ENCODE data around the gene SLC1A7. TPM values are rescaled to one million over a fixed set of nuclear protein-coding genes. Genes with fewer than 3 reads are reported as not detected.

Gene SLC1A7
- total and polyA plus RNA-seq, 2 donors (not counting 1 experiment from before 2014, with no cell fraction given): 0.10 TPM; not detected in 1

DNA sequence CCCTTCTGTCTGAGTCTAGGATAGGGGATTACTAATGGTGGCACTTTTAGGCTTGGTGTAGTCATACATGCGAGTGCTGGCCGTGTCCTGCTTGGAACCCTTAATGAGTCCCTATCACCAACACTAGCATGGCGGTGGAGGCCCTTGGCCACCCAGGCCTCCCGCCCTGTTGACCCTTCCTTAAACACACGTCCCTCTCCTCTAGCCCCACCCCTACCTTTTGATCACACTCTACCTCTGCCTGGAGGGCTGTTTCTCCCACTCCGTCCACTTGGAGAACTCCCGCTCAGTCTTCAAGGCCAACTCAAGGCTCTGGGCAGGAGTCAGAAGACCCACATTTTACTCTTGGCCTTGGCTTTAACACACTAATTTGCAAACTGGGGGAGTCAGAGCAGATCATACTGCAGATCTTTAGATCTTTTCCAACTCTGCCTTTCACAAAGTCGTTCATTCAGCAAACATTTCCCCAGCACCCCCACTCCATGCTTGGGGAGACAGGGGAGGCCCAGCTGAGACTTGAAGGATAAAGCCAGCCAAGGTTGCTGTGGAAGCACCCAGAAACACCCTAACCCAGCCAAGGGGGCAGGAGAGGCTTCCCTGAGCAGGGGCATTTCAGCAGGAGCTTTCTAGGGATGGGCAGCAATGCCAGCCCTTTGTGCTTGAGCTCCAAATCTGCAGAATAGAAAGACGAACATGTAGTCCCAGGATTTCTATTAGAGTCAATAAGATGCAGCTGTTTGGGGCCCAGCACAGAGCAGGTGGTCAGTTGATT lies 78.5 kb downstream of the SLC1A7 start:
- H3K27ac Mint-ChIP-seq: no peak overlapping the region
- no peak overlapping the region for H3K9ac ChIP-seq (ENCODE audit: low read length)
- H3K9me3 Mint-ChIP-seq (ENCODE audit: insufficient read depth): no peaks in the 10 kb centered on the region
- H4K20me1 ChIP-seq (ENCODE audit: control insufficient read depth, insufficient read depth, low read length, poor library complexity, severe bottlenecking): no peaks in the 10 kb centered on the region
- H3K4me1 ChIP-seq (ENCODE audit: control insufficient read depth in 2 of 2, insufficient read depth in 2 of 2, low read length in 2 of 2): peaks cover 9 to 13% of the 10 kb centered on the region in 2 donors
- DNase-seq: no peak
- H3K27me3 ChIP-seq (replicated peaks in 1 of 4; ENCODE audit: control extremely low read depth in 1 of 4, control insufficient read depth in 3 of 4, insufficient read depth in 4 of 4, low read length in 3 of 4): peaks cover 0 to 46% (median 13%) of the 10 kb centered on the region in 4 experiments
- TF ChIP-seq, protein P1, sequence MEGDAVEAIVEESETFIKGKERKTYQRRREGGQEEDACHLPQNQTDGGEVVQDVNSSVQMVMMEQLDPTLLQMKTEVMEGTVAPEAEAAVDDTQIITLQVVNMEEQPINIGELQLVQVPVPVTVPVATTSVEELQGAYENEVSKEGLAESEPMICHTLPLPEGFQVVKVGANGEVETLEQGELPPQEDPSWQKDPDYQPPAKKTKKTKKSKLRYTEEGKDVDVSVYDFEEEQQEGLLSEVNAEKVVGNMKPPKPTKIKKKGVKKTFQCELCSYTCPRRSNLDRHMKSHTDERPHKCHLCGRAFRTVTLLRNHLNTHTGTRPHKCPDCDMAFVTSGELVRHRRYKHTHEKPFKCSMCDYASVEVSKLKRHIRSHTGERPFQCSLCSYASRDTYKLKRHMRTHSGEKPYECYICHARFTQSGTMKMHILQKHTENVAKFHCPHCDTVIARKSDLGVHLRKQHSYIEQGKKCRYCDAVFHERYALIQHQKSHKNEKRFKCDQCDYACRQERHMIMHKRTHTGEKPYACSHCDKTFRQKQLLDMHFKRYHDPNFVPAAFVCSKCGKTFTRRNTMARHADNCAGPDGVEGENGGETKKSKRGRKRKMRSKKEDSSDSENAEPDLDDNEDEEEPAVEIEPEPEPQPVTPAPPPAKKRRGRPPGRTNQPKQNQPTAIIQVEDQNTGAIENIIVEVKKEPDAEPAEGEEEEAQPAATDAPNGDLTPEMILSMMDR (IDR thresholded peaks at IDR 0.05): no peak
- intact Hi-C loops (cut with micrococcal nuclease): no loop called here
- no peaks in the 10 kb centered on the region for H3K79me2 ChIP-seq (ENCODE audit: control insufficient read depth, insufficient read depth, low read length)
- H3K4me2 ChIP-seq (replicated peaks; ENCODE audit: low read depth, low read length, poor library complexity, severe bottlenecking): no peak overlapping the region
- peak overlapping the region; percentile 8 for H3K4me3 Mint-ChIP-seq
- ChIA-PET CTCF (no interaction called here), POLR2A (no interaction called here)
- peaks cover 8% of the 10 kb centered on the region for H3K4me1 Mint-ChIP-seq
- peaks cover 42% of the 10 kb centered on the region for H3K27me3 Mint-ChIP-seq
- H3K27ac ChIP-seq (ENCODE audit: low read length in 2 of 2): no peak overlapping the region
- WGBS (ENCODE audit: insufficient coverage): 96% methylated on average over 7 of the region's 9 CpGs
- no peaks in the 10 kb centered on the region for H3K36me3 ChIP-seq (replicated peaks in 1 of 2; ENCODE audit: control extremely low read depth in 1 of 2, control insufficient read depth in 1 of 2, extremely low read depth in 1 of 2, insufficient read depth in 2 of 2, low read length in 1 of 2)
- no peak overlapping the region for H2AFZ ChIP-seq (ENCODE audit: insufficient read depth, low read depth, low read length, poor library complexity, severe bottlenecking)
- no peak for ATAC-seq (ENCODE audit: low read depth)
- no peak overlapping the region for H3K4me3 ChIP-seq (ENCODE audit: control extremely low read depth in 1 of 5, extremely low read depth in 1 of 5, insufficient read depth in 1 of 5, low read depth in 2 of 5, low read length in 4 of 5)
- no peaks in the 10 kb centered on the region for H3K9me3 ChIP-seq (ENCODE audit: control extremely low read depth in 1 of 3, control insufficient read depth in 2 of 3, insufficient read depth in 1 of 3, low read length in 2 of 3)

DNA sequence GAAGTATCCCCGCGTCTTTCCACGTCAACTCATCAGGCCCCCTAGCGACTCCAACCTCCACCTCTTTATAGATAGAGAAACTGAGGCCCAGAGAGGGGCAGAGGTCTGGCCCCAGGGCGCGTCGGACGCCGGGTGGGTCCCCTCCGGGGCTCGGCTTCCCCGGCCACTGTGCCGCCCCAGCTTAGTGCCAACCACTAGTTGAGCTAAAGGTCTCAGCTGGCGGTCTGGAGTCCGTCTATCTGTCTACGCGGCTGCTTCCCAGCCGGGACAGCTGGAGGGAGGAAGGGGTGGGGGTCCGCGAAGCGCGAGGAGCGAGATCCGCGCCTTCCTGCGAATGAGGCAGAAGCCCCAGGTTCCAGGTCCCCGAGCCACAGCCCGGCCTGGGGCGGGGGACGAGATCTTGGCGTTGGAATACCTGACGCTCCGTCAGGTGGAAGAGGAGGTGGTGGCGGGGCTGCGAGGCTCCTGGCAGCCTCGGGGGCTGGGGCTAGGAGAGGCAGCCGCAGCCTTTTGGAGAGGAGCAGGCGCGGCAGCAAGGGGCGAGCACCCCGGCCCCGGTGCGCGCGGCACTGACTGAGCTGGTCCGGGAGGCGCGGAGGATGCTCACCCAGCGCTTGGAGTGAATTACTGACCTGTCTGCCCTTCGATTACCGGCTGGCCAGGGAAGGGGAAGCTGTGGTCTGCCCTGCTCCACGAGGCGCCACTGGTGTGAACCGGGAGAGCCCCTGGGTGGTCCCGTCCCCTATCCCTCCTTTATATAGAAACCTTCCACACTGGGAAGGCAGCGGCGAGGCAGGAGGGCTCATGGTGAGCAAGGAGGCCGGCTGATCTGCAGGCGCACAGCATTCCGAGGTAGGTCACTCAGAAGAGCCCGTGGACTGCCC lies 79.5 kb downstream of the SLC1A7 start:
- Histone ChIP-seq H4K20me1 (ENCODE audit: control insufficient read depth, insufficient read depth, low read length, poor library complexity, severe bottlenecking) (no peaks in the 10 kb centered on the region), H3K27me3 (replicated peaks in 1 of 4; ENCODE audit: control extremely low read depth in 1 of 4, control insufficient read depth in 3 of 4, insufficient read depth in 4 of 4, low read length in 3 of 4) (peaks cover 0 to 46% (median 13%) of the 10 kb centered on the region in 4 experiments), H3K4me1 (ENCODE audit: control insufficient read depth in 2 of 2, insufficient read depth in 2 of 2, low read length in 2 of 2) (peaks cover 9 to 13% of the 10 kb centered on the region in 2 donors), H3K36me3 (replicated peaks in 1 of 2; ENCODE audit: control extremely low read depth in 1 of 2, control insufficient read depth in 1 of 2, extremely low read depth in 1 of 2, insufficient read depth in 2 of 2, low read length in 1 of 2) (no peaks in the 10 kb centered on the region), H3K4me2 (replicated peaks; ENCODE audit: low read depth, low read length, poor library complexity, severe bottlenecking) (peak overlapping the region; percentile 52), H3K9ac (ENCODE audit: low read length) (no peak overlapping the region), H3K27ac (ENCODE audit: low read length in 2 of 2) (no peak overlapping the region), H2AFZ (ENCODE audit: insufficient read depth, low read depth, low read length, poor library complexity, severe bottlenecking) (no peak overlapping the region), H3K79me2 (ENCODE audit: control insufficient read depth, insufficient read depth, low read length) (no peaks in the 10 kb centered on the region), H3K9me3 (ENCODE audit: control extremely low read depth in 1 of 3, control insufficient read depth in 2 of 3, insufficient read depth in 1 of 3, low read length in 2 of 3) (no peaks in the 10 kb centered on the region), H3K4me3 (ENCODE audit: control extremely low read depth in 1 of 5, extremely low read depth in 1 of 5, insufficient read depth in 1 of 5, low read depth in 2 of 5, low read length in 4 of 5) (no peak overlapping the region)
- POLR2A ChIA-PET: no interaction called here
- intact Hi-C loops (cut with micrococcal nuclease): no loop called here
- Mint-ChIP-seq H3K27me3 (peaks cover 42% of the 10 kb centered on the region), H3K4me3 (peak overlapping the region; percentile 47), H3K4me1 (peaks cover 8% of the 10 kb centered on the region), H3K9me3 (ENCODE audit: insufficient read depth) (no peaks in the 10 kb centered on the region), H3K27ac (no peak overlapping the region)
- no peak for DNase-seq
- TF ChIP-seq, protein P1 (IDR thresholded peaks at IDR 0.05): no peak
- no peak for TF ChIP-seq EZH2 (IDR thresholded peaks at IDR 0.05; ENCODE audit: borderline replicate concordance, insufficient read depth, low read depth, low read length, poor library complexity, severe bottlenecking)
- 17% methylated on average over 57 of the region's 61 CpGs for WGBS (ENCODE audit: insufficient coverage)
- no peak for ATAC-seq (ENCODE audit: low read depth)
- CTCF ChIA-PET: no interaction called here
